Measurements from ENCODE around the gene SAMD5.

Gene SAMD5

DNA sequence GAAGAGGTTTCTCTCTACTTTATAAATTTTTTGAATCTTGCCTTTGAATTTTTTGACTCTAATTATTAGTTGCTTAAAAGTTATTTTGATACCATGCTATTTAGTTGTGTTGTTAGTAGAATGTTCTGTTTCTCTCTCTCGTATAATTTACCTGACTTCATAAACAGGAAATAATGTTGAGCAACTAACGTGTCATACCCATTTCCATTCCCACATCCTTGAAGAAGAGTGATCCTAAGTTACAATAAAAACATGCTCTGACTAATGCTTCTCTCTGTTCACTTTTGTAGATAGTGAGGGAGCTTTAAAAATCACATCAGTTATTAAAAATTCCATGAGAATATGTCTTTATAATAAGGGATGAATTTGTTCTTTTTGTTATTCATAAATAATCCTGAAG, 69.7 kb downstream of the SAMD5 start:
- DNase-seq, result no peak
- TF ChIP-seq CTCF (IDR thresholded peaks at IDR 0.05; ENCODE audit: low read depth, low read length), result no peak
- Histone ChIP-seq H3K36me3 (no peaks in the 10 kb centered on the region), H3K4me1 (no peaks in the 10 kb centered on the region), H3K4me3 (ENCODE audit: low read depth, low read length) (no peak overlapping the region), H3K9me3 (no peaks in the 10 kb centered on the region; the same call in 1 of the 2 replicates), H3K27me3 (no peaks in the 10 kb centered on the region)

DNA sequence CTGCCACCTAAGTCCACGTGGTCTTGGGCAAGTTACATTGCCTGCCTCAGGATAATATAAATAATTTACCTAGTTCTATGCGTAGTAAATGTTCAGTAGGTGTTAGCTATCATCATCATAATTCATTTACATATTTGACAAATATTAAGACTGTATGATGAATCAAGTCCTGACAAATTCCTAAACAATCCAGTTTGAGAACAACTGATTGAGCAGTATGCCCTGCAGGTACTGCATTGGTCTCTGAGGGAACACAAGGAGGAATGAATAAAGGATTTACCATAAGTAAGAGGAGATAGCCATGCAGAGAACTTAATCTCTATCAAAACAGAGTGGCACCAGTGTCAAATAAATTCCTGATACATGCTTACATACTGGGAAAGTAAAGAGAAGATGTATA, 70.4 kb downstream of the SAMD5 start:
- Histone ChIP-seq H3K36me3 (no peaks in the 10 kb centered on the region), H3K4me3 (ENCODE audit: low read depth, low read length) (no peak overlapping the region), H3K27me3 (no peaks in the 10 kb centered on the region), H3K4me1 (no peaks in the 10 kb centered on the region), H3K9me3 (no peaks in the 10 kb centered on the region; the same call in 1 of the 2 replicates)
- no peak for TF ChIP-seq CTCF (IDR thresholded peaks at IDR 0.05; ENCODE audit: low read depth, low read length)
- no peak for DNase-seq

GRCh38 chr6:147579667-147580066, 71.2 kb downstream of the SAMD5 start:
- no peaks in the 10 kb centered on the region for H3K36me3 ChIP-seq
- H3K27me3 ChIP-seq, result no peaks in the 10 kb centered on the region
- H3K9me3 ChIP-seq, result no peaks in the 10 kb centered on the region; the same call in 1 of the 2 replicates
- H3K4me3 ChIP-seq (ENCODE audit: low read depth, low read length), result no peak overlapping the region
- TF ChIP-seq CTCF (IDR thresholded peaks at IDR 0.05; ENCODE audit: low read depth, low read length), result no peak
- no peak for DNase-seq
- H3K4me1 ChIP-seq, result no peaks in the 10 kb centered on the region

DNA sequence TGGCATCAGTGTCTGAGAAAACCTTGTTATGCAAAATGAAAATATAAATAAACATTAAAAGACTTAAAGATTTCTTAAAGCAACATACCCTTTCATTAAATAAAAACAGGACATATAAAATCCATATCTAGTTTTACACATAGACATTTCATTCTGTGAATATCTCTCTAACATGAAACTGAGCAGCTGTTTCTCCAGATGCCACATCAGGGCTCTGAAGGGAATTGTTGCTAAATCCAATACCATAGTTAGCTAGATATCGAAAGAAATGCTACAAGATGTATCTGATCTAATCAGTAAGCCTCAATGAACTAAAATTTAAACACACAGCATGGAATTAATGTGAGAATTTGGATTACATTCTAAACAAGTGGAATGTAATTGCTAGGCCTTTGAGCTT, 74.5 kb downstream of the SAMD5 start:
- Histone ChIP-seq H3K27me3 (no peaks in the 10 kb centered on the region), H3K4me3 (ENCODE audit: low read depth, low read length) (no peak overlapping the region), H3K4me1 (no peaks in the 10 kb centered on the region), H3K9me3 (no peaks in the 10 kb centered on the region; the same call in 1 of the 2 replicates), H3K36me3 (no peaks in the 10 kb centered on the region)
- no peak for DNase-seq
- TF ChIP-seq CTCF (IDR thresholded peaks at IDR 0.05; ENCODE audit: low read depth, low read length), result no peak

DNA sequence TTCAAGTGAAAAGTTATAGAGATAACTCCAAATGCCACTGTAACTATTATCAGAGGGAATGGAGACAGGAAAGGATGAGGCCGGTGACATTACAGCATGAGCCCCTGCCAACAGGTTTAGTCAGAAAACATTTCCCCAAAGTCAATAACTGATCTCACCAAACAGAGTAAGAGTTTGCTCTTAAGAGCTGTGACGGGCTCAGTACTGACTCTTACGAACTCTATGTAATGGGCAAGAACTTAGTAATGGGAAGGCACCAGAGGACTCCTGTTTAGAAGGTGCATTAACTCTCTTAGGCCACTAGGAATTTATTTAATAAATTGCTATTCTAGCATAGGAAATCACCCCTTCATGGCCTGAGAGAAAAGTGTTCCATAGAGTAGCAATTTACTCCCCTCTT, 76.8 kb downstream of the SAMD5 start:
- peak; percentile 12; the same call in 1 of the 2 replicates for TF ChIP-seq CTCF (IDR thresholded peaks at IDR 0.05; ENCODE audit: low read depth, low read length)
- H3K4me3 ChIP-seq (ENCODE audit: low read depth, low read length), result no peak overlapping the region
- H3K27me3 ChIP-seq, result no peaks in the 10 kb centered on the region
- no peak for DNase-seq
- H3K4me1 ChIP-seq, result no peaks in the 10 kb centered on the region
- no peaks in the 10 kb centered on the region for H3K36me3 ChIP-seq
- no peaks in the 10 kb centered on the region for H3K9me3 ChIP-seq

GRCh38 chr6:147586044-147586443, 77.6 kb downstream of the SAMD5 start:
- no peaks in the 10 kb centered on the region for H3K27me3 ChIP-seq
- no peak overlapping the region for H3K4me3 ChIP-seq (ENCODE audit: low read depth, low read length)
- H3K36me3 ChIP-seq, result no peaks in the 10 kb centered on the region
- no peaks in the 10 kb centered on the region for H3K4me1 ChIP-seq
- no peak for TF ChIP-seq CTCF (IDR thresholded peaks at IDR 0.05; ENCODE audit: low read depth, low read length)
- no peak for DNase-seq
- H3K9me3 ChIP-seq, result no peaks in the 10 kb centered on the region
